GM18526 (cell line): ENCODE data around the gene LOXHD1.

Experiments used
- POLR2A ChIP-seq: IDR thresholded peaks from 3 replicates; pipeline ENCODE4 v1.6.1; 2011; ENCODE audit not compliant: insufficient read length; ENCODE audit errors: extremely low read depth

LOXHD1 gene

DNA sequence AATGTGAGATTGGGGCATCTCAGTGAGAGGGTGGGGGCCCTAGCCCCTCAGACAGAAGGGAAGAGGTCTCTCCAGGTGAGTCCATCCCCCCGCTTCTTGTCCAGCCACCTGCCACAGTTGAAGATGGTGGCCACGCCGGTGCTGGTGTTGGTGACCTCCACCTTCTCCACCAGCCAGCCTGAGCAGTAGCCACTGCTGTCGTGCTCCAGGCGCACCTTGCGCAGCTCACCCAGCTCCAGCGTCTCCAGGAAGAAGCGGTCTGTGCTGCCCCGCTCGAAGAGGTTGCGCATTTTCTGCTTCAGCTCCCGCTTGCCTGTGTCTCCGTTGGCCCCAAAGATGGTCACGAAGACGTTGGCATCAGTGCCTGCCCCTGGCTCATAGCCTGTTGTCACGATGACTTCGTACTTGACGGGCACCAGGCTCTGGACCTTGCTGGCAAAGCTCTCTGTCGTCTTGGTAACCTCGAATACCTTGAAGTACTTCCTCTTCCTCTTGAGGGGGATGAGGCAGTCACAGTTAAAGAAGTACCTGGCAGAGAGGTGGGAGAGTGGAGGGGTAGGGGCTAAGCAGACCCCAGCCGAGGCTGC, 179.5 kb downstream of the LOXHD1 start:
- no peak for TF ChIP-seq POLR2A

DNA sequence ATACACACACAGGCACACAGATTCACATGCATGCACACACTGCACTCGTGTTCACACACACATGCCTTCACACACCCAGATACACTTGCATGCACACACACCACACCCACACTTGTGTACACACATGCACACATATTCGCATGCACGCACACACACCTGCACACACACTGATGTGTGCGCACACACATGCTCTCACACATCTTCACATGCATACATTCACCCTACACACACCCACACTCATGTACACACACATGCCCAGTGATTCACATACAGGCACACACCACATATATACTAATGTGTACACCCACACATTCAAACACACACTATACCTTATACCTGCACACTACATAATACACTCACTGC, 181.6 kb downstream of the LOXHD1 start:
- TF ChIP-seq POLR2A: no peak

DNA sequence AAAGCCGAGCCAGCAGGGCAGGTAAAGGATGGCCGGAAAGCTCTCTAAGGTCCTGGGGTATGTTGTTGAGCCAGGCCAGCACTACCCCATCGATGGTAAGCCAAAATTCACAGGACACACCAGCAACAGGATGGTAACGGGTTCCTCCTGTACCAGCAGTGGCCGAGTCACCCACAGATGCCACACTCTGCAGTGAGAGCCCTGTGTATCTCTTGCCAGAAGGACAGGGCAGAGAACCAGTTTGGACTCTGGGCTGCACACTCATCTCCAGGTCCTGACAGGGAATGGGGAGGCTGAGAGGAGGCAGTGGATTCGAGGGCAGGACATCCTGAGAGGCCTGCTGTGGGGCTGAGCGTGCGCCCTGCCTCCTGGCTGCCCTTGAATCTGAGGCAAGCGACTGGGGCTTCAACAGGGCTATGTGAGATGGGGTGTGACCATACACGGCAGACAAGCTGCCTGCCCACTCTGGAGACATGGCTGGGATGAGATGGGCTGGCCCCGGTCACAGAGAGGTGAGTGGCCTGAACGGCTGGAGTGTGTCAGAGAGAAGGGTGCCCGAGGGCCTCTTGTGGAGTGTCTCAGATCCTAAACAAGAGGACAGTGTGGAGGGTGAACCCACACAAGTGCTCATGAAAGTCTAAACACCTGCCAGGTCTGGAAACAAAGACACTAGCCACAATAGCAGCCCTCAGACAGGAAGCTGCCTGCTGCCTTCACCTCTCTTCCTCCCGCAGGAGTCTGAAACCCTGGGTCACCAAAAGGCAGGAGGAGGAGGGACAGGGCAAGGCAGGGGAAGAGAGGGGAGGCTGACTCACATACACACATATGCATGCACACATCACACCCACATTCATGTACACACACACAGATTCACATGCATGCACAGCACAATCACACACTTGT, 182.3 kb downstream of the LOXHD1 start:
- no peak for TF ChIP-seq POLR2A

DNA sequence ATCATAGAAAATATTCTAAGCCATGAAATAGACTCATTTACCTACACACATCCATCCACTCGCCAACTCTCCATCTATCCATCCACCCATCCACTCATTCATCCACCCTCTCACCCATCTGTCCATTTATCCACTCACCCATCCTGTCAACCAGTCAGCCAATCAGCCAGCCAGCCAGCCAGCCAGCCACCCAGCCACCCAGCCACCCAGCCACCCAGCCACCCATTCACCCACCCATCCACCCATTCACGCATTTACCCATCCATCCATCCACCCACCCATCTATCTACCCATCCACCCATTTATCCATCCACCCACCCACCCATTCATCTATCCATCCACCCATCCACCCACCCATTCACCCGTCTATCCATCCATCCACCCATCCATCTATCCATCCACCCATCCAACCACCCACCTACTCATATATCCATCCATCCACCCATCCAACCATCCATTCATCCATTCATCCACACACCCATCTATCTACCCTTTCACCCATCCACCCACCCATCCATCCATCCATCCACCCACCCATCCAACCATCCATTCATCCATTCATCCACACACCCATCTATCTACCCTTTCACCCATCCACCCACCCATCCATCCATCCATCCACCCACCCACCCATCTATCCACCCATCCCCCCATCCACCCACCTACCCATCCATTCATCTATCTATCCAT, 185.1 kb downstream of the LOXHD1 start:
- no peak for TF ChIP-seq POLR2A

DNA sequence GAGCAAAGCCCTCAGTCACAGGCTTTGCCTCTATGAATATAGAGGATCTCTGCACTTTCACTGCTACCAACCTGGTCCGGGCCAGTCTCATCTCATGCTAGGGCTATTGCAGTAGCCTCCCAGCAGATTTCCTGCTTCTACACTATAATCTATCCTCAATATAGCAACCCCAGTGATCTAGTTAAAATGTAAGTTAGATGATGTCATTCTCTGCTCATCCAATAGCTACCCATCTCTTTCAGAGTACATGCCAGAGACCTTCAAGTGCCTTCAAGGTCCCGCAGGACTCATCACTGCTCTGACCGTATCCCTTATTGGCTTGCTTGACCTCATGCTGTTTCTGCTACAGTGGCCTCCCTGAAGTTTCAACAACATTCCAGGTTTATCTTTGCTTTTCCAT, 186.3 kb downstream of the LOXHD1 start:
- no peak for TF ChIP-seq POLR2A

DNA sequence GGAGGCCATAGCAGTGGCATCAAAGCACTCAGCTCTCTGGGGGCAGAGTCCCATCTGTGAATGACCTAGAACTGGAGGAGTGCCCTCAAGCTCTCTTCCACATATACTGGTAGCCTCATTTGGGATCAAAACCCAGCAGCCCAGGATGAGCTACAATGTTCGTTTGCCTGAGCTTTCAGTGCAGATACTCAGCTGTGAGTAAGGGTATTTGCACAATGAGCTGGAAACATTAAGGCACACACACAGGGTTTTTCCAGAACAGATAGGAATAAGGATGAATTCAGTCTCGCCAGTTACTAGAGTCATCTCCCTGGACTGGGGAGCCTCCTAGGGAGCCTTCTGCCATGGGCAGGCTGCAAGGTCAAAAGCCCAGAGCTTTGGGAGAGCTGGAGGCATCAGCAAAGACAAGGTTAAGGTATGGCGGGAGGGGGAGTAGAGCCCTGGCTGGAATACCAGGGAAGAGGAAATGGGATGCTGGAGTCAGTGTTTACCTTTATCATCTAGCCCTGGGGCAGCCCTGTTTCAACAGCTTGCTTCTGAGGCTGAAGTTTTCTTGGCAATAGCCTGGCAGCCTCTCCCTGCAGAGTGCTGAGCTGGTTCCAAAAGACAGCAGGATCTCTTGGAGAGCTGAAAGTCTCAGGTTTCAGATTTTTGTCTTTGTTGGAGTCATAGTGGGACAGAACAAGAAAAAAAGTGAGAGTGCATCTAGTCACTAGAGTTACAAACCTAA, 187.7 kb downstream of the LOXHD1 start:
- no peak for TF ChIP-seq POLR2A

DNA sequence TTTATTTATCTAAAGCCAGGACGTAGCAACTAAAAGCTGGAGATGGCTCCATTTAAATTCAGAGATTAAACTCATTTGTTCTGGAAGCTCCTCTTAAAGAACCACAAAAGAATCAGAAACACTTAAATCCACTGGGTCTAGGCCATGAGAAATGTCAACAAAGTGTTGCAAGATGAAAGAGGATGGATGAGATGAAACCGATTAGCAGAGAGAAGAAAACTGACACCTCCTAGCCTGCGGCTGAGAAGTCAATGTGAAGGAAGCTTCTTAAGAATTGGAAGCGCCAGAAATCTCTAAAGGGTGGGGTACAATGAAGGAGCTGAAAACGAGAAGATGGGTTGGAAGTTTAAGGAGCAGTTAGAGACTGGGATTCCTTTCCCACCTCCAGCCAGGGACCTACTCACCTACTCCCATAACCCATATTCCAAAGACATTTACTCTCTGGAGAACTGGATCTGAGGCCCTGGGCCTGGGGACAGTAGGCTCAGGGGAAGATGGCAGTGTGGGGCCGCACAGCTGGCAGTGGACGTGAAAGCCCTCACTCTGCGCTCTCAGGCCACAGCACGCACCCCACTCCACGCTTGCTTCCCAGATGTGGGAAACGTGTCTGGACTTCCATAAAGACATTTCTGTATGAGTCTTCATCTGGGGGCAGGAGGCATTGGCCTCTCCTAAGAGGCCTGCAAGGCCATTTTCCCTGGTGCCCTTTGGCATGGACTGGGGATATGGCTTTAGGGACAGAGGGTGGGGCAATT, 188.4 kb downstream of the LOXHD1 start:
- no peak for TF ChIP-seq POLR2A

DNA sequence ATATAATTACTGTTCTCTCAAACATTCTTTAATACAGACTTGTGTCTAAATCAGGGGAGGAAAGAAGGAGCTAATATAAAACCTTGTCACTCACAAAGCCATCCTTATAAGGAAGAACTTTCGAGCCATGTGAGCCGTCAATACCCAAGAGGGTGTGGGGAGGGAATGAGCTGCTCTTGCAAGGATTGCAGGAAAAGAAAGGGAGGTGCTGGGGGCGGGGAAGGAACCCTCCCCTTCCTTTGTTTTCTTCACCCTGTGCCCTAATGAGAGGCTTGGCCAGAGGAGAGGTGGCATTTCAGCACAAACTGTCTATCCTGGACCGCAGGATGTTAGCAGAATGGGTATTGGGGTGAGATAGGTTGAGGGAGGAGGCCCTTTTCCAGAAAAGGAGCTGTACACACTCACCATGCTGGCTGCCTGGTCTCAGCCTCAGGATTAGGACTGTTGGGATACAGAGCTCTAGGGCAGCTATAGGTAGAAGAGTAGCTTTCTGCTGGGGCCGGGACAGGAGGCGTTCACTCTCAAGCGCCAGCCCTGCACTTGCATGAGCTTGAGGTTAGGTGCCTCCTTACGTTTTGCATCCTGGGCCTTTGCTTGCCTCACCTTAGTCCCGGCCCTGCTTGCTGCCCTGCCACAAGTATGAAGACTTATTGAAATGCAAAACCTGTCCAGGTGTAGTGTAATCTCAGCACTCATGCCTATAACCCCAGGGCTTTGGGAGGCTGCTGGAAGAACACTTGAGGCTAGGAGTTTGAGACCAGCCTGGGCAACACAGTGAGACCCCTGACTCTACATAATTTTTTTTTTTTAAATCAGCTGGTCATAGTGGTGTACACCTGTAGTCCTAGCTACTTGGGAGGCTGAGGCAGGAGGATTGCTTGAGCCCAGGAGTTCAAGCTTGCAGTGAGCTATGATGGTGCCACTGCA, 190.5 kb downstream of the LOXHD1 start:
- TF ChIP-seq POLR2A: no peak

DNA sequence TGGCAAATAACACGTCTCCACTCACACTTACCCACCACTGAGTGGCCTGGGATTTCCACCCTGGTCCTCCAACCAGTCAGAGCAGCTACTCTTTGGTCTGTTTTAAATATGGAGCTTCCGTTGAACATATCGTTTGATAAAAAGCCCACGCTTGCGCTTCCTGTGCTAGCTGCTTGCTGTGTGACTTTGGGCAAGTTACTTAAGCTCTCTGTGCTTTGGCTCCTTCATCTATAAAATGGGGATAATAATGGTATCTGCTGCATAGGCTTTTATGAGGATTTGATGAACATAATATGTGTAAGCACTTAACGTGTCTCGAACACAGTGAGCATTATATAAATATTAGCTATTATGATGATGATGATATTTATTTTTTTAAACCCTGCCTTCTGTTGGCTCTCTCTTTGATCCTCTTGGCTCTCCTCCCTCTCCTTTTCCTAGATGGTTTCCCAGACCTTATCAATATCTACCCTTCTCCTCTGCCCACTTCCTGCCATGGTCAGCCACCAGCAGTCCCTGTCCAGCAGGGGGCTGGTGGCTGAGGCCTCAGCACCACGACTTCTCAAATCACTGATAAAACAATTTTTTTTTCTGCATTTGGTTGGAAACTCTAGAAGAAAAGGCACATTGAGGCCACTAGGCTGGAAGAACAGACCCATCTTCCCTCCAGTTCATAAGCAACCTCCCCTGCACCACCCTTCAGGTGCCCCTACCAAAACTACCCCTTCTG, 191.9 kb downstream of the LOXHD1 start:
- no peak for TF ChIP-seq POLR2A

DNA sequence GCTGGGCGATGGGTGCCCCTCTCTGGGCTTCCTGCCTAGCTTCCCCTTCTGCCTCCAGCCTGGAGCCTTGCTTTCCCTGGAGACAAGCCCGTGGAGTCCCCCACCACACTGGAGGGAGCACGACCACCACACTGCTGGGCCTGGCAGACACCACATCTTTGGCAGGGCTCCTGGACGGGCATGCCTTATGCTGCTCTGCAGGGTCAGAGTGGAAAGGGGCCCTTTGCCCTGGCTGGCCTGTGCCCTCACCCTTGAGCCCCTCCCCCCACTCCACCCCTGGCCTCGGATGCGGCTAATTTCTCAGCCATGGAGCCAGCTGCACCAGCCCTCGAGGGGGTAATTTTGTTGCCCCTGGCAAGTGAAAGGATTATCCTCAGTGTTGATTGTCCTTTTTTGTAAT, 194.5 kb downstream of the LOXHD1 start:
- TF ChIP-seq POLR2A: no peak

DNA sequence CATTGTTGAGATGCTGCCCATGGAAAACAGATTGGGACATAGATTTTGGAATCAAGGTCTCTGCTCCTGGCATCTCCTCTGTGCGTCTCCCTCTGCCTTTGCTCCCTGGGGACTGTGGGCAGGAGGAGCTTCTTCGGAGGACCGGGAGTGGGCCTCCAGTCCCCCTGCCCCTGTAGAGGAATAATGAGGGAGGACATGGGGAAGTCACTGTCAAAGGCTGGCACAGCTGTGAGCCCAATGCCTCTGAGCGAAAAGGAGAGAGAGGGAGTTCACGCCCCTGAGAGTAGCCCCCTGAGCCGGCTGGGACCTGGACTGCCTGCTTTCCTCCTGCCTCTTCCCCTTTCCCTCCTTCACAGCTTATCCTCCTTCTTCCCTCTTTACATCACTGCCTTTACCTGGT, 195.0 kb downstream of the LOXHD1 start:
- no peak for TF ChIP-seq POLR2A

DNA sequence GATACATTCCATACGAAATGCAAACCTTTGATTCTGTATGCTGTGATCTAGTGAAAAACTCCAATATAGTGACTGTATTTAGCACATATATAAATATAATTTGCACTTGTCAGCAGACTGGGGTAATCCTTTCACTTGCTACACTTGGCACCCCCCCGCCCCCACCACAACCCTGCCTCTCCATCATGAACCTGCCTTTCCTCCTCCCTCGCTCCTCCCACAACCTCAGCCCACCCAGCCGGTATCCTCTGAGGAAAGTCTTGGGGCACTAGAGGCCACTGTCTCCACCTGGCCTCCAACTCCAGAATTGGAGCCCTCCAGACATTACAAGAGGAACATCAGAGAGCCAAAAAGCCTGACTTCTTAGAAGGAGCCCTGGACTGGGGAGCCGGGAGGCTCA, 196.3 kb downstream of the LOXHD1 start:
- TF ChIP-seq POLR2A: no peak

DNA sequence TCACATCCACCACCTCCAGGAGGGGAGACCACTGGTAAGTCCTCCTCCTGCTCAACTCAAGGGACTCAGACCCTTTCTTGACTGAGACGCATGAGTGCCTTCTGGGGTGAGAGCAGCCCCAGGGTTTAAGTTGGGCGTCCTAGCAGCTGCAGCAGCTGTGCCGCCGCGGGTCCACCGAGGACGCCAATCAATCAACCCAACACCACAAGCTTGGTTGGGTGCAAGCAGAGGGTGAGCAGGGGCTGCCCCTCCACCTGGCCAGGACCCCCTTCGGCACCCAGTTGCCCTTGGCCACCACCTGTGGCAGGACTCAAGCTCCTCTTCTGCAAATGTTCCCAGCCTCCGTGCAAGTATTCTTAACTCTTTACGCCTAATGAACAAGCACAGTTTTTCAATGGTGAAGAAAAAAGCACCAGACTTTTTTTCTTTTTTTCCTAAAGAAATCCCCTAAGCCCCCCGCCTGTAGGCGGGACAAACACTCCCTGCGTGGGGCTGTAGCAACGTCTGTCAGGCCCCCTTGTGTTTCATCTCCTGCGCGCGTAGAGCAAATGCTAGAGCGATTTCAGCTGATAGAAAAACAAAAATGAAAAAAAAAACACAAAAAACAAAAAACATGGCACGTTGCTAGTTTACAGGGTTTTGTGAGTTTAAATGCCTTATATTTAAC, 197.1 kb downstream of the LOXHD1 start:
- no peak for TF ChIP-seq POLR2A
